ENCODE results near the gene HEATR3.

- TF ChIP-seq CTCF (IDR thresholded peaks at IDR 0.05) (no peak), POLR2A (IDR thresholded peaks at IDR 0.05) (no peak)
Observed at GRCh38 chr16:50021544-50021943, 44.2 kb upstream of the HEATR3 start.

Data from adrenal gland (tissue), 5 donors.